A549 treated with DMSO at 1 μM for 4 hours (cell line): ENCODE measurements around the gene CNOT11. TPM values are rescaled to one million over a fixed set of nuclear protein-coding genes. Genes with fewer than 3 reads are reported as not detected.

Experiments
- total RNA-seq: library from RNA; stranded (reverse); fragments of 200-300 nt; extraction: Qiagen RNA extraction; gene quantifications from 5 replicates; pipeline ENCODE4 v1.2.3, GENCODE V29; 2022; ENCODE audit warnings: low read depth

Gene CNOT11
- 40.3 to 46.1 TPM (median 44.2 TPM) in 5 replicates for total RNA-seq

DNA sequence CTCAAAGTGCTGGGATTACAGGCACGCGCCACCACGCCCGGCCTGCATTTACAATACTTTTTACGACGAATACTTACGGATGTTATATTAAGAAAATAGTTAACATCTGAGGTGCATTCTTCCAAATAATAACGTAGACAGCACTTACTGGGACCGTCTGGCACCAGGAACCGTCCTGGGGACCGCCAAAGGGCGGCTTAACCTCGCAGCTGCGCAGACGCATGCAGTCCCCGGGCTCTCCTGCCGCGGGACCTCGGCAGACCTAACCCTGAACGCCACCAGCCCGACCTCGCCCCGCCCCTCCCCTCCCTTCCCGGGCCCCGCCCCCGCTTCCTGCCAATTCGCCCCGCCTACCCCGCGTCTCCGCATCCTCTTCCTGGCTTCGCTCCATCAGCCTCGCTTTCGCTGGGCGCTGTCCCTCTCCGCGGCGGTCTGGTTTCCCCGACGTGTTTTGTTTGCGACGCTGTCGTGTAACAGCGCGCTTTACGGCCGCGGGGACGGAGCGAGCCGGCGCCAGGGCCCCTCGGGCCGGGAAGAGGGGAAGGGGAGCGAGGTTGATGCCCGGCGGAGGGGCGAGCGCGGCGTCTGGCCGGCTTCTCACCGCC lies at the start of gene CNOT11:
Gene CNOT11 (plus strand): TSS at position 479 of the 605 bp plus-strand sequence. CDS start 79 bp downstream, at position 558.

DNA sequence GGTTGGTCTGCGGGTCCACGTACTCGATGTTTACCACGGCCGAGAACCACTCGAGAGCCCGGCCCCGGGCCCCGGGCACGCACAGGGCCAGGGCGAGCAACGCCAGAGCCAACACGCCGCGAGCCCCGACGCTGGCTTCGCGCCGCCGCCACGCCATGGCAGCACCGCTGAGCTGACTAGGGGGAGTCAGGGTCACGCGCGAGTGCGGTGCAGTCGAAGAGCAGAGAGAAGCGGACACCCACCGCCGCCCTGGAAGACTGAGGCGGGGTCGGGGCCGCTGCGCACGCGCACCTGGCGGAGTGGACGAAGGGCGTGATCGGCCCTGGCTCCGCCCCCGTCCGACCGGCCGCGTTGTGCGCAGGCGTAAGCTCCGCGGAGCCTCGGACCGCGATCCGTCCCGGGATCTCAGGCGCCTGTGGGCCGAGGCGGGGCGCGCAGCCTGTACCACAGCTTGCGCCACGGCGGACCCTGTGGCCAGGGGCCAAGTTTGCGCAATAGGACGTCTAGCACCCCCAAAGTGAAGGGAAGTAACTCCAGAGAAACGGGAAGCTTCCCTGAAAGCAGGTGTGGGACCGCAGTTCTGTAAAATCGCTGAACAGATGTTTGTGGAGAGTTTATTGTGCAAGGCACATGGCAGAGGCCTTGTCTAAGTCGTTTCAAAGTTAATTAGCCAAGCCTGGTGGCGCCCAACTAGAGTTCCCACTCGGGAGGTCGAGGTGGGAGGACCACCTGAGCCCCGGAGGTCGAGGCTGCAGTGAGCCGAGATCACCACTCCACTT lies 55.9 kb downstream of the CNOT11 start, which contains the start of gene RNF149:
Gene RNF149 (minus strand): TSS at position 270 of the 779 bp plus-strand sequence. CDS start 113 bp downstream, at position 157.

Other genes with a start within 250 kb of the CNOT11 start
- gene TBC1D8, start 101.5 kb upstream of the CNOT11 start, total RNA-seq: 28.8 to 38.3 TPM (median 35.7 TPM) in 5 replicates
- gene RNF149, start 55.8 kb downstream of the CNOT11 start, total RNA-seq: 27.3 to 48.4 TPM (median 42.9 TPM) in 5 replicates
- gene CREG2, start 134.6 kb downstream of the CNOT11 start, total RNA-seq: 3.5 to 10.0 TPM (median 8.7 TPM) in 5 replicates
- gene RFX8, start 222.2 kb downstream of the CNOT11 start, total RNA-seq: not detected in 5 replicates